GM10266 (cell line): Measurements from ENCODE around the gene KHDC4.

Experiments
- DNase-seq: peaks from one replicate; pipeline ENCODE4 v3.0.0; 2012; ENCODE audit errors: extremely low spot score
- CTCF ChIP-seq: IDR thresholded peaks from 2 replicates; pipeline ENCODE4 v1.5.1; 2012; ENCODE audit warnings: mild to moderate bottlenecking, low read depth; ENCODE audit not compliant: control insufficient read depth, insufficient read depth; ENCODE audit errors: missing control alignments

KHDC4 gene

GRCh38 chr1:155884982-155885381 lies 49.2 kb downstream of the KHDC4 start:
- TF ChIP-seq CTCF, result no peak
- no peak for DNase-seq

GRCh38 chr1:155884031-155884960 lies 49.9 kb downstream of the KHDC4 start:
- no peak for TF ChIP-seq CTCF
- no peak for DNase-seq

GRCh38 chr1:155882766-155883165 lies 51.4 kb downstream of the KHDC4 start:
- no peak for TF ChIP-seq CTCF
- DNase-seq, result no peak

- DNase-seq, result peak; percentile 51
- TF ChIP-seq CTCF, result no peak
These were observed 52.0 kb downstream of the KHDC4 start for GRCh38 chr1:155882235-155882634.

GRCh38 chr1:155880950-155881349 lies 53.3 kb downstream of the KHDC4 start:
- DNase-seq, result no peak
- TF ChIP-seq CTCF, result no peak

- TF ChIP-seq CTCF, result no peak
- no peak for DNase-seq
These were observed 54.0 kb downstream of the KHDC4 start for GRCh38 chr1:155880251-155880650.

- no peak for DNase-seq
- TF ChIP-seq CTCF, result no peak
These were observed 56.3 kb downstream of the KHDC4 start for GRCh38 chr1:155877945-155878344.
